GM19043 (cell line): ENCODE data around the gene TTR.

ENCODE experiments used
- ATAC-seq: cut with Tn5 transposase; IDR thresholded peaks from one replicate; pipeline ENCODE4 v1.9.1; 2021; ENCODE audit warnings: low read depth; ENCODE audit not compliant: unreplicated experiment

Gene TTR

GRCh38 chr18:31578126-31578525 is 13.6 kb upstream of the TTR start:
- no peak for ATAC-seq

GRCh38 chr18:31579375-31579774 is 12.3 kb upstream of the TTR start:
- ATAC-seq: no peak

- ATAC-seq: no peak
Measured at GRCh38 chr18:31581498-31582197, 10.0 kb upstream of the TTR start.

- no peak for ATAC-seq
Measured at GRCh38 chr18:31583185-31583854, 8.4 kb upstream of the TTR start.

GRCh38 chr18:31585991-31586390 is 5.7 kb upstream of the TTR start:
- no peak for ATAC-seq

GRCh38 chr18:31586616-31587015 is 5.1 kb upstream of the TTR start:
- ATAC-seq: no peak

- ATAC-seq: no peak
Measured at GRCh38 chr18:31587529-31587928, 4.1 kb upstream of the TTR start.

GRCh38 chr18:31590570-31590969 is 1.1 kb upstream of the TTR start:
- no peak for ATAC-seq

- ATAC-seq: no peak
Measured at GRCh38 chr18:31591113-31591512, 564 bp upstream of the TTR start.

- ATAC-seq: no peak
Measured at GRCh38 chr18:31592506-31593157, 955 bp downstream of the TTR start.

- ATAC-seq: no peak
Measured at GRCh38 chr18:31595121-31595771, 3.6 kb downstream of the TTR start.

GRCh38 chr18:31596081-31596872 is 4.6 kb downstream of the TTR start:
- no peak for ATAC-seq

- ATAC-seq: no peak
Measured at GRCh38 chr18:31598021-31598805, 6.5 kb downstream of the TTR start.

- ATAC-seq: no peak
Measured at GRCh38 chr18:31603315-31603714, 11.6 kb downstream of the TTR start.

GRCh38 chr18:31606265-31606664 is 14.6 kb downstream of the TTR start:
- ATAC-seq: no peak

GRCh38 chr18:31607384-31607783 is 15.7 kb downstream of the TTR start:
- ATAC-seq: no peak

GRCh38 chr18:31609886-31610285 is 18.2 kb downstream of the TTR start:
- ATAC-seq: no peak

GRCh38 chr18:31610286-31611205 is 18.9 kb downstream of the TTR start:
- ATAC-seq: no peak

- ATAC-seq: no peak
Measured at GRCh38 chr18:31611511-31611910, 19.8 kb downstream of the TTR start.
